Occipital lobe (tissue), 2 donors: Measurements from ENCODE around the gene PRDM1. TPM values are rescaled to one million over a fixed set of nuclear protein-coding genes. Genes with fewer than 3 reads are reported as not detected.

Experiments
- DNase-seq: peaks from one replicate; lab custom pipeline; 2025; lab: John Stamatoyannopoulos, UW
- total RNA-seq: library from RNA; depleted of rRNA; stranded (reverse); fragments of >200 nt; gene quantifications from one replicate; pipeline ENCODE4 v1.2.3, GENCODE V29; 2014

PRDM1 gene
- 1.4 TPM for total RNA-seq

DNA sequence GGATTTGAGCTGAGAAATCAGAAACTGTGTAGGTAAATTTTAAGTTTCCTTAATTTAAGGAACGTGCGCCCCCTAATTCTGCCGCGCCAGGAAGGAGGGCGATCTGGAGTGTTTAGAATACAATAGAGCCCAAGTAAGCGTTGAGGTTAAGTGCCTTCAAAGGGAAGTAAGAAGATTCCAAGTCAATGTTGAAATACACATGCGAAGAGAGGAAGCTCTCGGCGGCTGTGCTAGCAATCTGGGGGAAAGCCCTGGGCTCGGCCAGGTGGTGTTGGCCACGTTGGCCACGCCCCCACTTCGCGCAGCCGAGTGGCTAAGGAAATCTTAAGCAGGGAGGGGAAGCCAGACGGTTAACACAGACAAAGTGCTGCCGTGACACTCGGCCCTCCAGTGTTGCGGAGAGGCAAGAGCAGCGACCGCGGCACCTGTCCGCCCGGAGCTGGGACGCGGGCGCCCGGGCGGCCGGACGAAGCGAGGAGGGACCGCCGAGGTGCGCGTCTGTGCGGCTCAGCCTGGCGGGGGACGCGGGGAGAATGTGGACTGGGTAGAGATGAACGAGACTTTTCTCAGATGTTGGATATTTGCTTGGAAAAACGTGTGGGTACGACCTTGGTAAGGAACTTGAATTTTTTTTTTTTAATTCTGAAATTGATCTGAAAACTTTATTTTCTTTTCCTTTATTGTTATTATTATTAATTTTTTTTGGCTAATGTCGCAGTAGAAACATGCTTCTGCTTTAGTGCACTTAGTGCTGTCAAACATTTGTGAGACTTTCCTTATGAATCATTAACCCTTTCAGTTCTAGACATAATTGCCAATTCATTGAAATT lies at the start of gene PRDM1:
Gene PRDM1 (plus strand): TSS at position 353 of the 830 bp plus-strand sequence. CDS start 218 bp downstream, at position 571.
- peak; percentile 28 for DNase-seq

DNA sequence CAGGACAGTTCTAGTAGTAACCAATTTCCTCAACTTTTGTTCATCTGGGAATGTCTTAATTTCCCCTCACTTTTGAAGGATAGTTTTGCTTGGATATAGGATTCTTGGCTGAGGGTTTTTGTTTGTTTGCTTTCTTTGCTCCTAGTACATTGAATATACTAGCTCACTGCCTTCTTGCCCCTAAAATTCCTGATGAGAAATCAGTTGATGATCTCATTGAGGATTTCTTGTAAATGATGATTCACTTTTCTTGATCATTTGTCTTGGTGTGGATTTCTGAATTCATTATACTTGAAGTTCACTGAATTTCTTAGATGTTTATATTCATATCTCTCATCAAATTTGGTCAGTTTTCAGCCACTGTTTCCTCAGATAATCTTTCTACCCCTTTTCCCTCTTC lies 49.1 kb upstream of the PRDM1 start:
- DNase-seq, result no peak

DNA sequence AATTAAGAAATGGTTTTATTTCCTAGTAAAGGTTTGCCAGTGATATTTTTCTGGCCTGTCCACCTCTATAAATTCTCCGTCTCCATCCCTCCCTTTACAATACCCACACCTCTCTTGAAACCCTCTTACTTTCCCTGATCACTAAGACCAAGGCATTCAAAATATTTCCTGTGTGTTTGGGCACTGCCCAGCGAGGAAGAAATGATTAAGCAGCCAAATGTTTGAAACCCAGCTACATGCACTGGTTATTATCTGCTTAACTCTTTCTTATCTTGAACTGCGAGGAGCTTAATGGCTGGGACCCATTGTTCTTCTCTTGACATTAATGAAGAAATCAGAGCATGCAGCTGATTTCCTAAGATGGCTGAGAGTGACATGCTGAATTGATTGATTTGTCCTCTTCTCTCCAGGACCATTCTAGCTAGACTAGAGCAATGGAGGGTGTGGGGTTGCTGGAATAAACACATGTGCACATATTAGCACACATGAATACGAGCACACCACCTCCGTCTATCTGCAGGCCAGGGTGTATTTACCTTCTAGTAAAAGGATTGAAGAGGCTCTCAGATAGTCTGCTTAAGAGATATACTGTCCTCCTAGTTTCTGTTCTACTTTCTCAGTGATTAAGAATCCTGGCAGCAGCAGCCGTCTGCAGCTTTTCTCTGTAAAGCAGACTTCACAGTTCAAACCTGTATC lies 46.1 kb upstream of the PRDM1 start:
- DNase-seq, result no peak

DNA sequence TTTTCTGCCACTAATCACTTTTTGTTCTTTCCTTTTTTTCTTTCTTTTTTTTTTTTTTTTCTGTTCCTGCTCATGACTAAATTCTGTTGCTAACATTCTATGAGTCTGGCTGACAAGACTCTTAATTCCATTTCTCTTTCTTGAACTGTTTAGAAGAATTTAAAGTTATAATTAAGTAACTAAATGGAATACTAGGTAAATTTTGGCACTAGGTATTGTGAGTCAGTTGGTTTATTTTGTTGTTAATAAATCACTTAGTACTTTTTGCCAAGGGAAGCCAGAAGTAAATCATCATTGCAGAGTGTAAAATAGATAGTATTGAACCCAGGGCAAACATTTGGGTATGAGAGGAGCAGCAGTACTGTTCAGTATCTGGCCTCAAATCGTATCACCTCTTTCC lies 42.0 kb upstream of the PRDM1 start:
- no peak for DNase-seq

DNA sequence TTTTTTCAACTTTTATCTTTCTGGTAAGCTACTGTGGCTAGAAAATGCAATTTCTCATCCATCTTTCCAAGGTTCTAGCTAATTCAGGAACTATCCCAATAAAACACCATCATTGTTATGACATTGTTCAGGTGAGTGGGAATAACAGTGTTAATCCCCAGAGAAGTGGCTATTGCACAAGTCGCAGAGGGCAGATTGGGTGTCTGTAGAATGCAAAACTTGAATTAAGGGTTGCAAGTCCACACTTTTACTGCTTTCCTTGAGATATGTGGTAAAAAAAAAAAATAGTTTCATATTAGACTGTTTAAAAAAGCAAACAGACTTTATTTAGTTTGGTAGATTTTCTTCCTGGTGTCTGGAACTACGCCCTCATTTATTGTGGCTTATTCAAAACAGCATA lies 41.1 kb upstream of the PRDM1 start:
- no peak for DNase-seq

DNA sequence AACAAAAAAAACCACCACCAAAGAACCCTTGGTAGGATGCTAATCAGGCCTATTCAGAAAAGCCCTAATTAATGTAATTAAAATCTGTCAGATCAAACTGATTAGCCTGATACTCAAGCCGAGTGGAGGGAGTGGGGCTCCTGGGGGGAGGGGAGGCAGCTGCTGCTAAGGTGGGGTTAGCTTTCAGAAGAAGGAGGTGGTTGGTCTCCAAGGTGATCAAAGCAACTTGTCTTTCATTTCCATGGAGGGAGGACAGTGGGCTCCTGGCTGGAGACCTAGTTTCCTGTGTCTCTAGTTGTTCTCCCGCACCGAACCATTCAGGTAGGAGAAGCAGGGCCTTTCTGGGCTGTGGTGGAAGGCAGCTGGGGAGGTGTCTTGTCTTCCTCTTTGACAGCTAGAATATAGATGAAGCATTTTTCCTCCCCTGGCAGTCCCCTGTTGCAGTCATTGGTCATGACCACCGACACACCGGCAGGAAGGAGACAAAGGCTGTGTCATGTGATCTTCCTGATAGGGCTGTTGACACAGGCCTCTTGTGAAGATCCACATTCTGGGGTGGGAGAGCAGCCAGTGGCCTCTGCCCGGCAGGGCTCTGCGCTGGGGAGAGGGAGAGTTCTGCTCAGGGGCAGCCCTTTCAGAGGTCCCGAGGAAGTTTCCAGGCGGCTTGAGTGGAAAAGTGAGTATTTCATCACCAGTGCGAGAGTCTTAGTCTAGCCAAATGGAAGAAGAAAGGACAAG lies 39.9 kb upstream of the PRDM1 start:
- DNase-seq, result no peak

DNA sequence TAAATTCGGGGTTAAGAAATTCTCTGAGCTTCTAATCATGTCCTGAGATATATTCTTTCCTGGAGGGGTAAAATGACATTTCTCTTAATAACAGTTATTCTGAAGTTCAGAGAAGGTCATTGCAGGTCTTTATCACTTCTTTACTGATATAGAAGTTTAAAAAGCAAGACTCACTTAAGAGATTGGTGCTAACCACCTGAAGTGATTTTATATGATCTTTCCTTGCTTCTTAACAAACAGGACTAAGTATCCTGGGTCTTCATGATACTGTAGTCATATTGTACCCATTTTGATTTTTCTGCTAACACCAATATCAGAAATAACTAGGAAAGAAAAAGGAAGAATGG lies 39.3 kb upstream of the PRDM1 start:
- DNase-seq, result no peak

DNA sequence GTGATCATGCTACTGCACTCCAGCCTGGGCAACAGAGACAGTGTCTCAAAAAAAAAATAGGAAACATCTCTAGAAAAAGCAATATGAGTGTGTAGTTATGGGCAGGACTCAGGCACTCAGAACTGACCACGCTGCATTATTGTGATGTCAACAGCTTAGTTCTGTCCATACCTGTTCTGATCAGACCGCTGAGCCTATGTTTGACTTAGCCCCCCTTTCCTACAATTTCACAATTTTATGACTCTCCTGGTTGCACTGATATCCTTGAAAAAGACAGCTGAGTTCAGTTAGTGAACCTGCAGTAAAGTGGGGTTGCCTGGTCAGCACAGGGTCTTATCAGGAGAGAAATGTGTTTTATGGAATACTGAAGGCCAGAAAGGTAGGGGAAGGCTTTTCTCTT lies 37.8 kb upstream of the PRDM1 start:
- no peak for DNase-seq

DNA sequence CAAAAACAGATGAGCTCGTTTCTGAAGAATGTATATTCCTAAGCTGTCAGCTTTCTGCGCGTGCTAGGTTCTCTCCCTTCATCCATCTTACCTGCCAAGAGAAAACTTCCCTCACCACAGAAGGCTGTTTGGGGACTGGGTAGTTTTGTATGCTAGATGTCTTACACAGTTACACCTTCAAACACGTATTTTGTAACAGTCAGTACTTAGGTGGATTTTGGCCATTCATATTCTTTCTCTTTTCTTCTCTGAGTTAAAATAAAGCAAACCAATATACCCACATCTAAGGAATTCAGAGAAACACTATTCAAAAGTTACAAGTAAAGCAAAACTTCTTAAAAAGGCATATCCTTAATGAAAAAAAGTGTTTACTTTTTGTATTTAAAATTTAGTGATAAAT lies 35.6 kb upstream of the PRDM1 start:
- DNase-seq, result no peak

DNA sequence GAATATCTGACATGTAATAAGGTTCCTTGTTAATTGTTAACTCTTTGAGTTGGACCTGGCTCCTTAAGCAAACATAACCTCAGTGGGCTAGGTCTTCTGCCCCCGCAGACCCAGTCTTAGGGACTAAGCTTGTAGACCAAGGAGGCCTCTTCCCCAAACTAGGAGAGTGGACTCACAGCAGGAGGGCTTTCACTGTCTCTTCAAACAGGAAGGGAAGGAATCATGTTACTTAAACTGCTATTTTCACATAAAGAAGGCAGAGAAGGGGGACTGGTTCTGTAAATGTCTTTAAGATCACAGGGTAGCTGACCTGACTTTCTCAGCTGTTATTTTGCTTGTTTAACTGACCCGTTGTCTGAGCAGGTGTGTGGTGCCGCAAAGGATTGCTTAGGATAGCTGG lies 34.9 kb upstream of the PRDM1 start:
- DNase-seq, result no peak

DNA sequence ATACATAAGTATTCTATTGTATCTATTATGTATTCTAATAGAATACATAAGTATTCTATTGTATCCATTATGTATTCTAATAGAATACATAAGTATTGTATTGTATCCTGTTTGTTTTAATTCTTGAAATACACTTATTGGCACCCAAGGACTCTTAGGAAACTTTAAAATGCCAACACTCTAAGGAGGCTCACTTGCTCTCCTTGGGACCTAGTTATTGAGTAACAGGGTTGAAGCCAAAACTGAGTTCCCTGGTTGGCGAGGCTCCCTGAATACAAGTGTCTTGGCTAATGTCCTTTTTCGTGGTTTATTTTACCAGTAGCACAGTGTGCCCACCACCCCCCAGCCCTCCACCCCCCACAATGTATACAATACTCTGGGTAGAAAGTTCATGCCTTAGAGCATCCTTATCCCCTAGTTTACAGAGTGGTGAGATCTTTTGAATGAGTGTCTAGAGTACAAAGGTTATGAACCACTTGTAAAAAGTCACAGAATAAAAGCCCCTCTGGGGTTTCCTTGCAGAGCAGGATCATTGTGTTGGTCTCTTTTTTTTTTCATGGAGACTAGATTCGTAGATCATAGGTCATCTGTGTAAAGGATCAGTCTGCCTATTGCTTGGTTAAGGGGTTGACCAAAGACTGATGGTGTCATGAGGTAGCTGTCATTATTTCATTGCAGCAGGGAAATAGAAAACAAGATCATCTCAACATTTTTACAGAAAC lies 32.5 kb upstream of the PRDM1 start:
- no peak for DNase-seq

DNA sequence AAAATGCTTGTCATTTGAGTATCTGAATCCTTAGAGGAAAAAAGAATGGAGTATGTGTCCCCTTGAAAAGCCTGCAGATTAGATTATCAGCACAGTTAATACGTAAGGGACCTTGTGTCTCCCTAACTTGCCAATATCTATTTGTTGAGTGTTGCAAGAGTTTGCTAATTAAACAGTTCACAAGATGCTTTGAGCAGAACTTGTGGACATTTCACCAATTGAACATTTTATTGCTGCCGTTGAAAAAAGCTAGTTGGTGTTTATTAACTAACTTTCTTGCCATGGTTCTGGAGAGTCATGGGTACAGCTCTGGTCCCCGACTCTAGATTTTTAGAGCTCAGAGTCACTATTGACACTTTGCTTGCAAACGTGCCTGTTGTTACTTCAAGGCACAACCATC lies 30.6 kb upstream of the PRDM1 start:
- DNase-seq, result no peak

DNA sequence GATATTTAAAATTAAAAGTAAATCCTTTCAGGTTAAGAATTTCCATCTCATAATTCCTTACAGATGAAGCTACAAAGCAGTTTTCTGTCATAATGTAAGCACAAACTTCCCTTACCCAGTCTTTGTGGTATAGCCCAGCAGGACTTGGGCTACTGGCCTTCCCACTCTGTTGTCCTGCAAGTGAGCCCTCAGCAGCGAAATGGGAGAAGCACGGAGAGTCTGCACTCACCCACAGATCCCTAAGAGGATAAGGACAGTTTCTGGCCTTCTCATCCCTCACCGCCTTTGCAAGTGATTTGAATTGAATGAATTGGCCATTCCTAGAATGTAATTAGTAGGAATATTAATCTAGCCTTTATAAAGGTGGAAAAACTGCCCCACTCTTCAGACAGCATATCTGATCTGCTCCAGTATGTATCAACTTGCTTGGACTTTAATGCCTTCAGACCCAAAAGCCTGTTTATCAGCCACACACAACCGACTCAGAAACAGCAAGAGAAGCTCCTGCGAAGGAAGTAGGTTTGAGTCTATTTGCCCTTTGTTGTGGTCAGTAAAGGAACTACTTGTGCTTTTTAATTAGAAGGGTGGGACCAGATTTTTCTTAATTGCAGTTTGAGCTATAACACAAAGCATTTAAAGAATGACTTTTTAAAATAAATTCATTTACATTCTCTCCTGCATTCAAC lies 29.9 kb upstream of the PRDM1 start:
- no peak for DNase-seq

DNA sequence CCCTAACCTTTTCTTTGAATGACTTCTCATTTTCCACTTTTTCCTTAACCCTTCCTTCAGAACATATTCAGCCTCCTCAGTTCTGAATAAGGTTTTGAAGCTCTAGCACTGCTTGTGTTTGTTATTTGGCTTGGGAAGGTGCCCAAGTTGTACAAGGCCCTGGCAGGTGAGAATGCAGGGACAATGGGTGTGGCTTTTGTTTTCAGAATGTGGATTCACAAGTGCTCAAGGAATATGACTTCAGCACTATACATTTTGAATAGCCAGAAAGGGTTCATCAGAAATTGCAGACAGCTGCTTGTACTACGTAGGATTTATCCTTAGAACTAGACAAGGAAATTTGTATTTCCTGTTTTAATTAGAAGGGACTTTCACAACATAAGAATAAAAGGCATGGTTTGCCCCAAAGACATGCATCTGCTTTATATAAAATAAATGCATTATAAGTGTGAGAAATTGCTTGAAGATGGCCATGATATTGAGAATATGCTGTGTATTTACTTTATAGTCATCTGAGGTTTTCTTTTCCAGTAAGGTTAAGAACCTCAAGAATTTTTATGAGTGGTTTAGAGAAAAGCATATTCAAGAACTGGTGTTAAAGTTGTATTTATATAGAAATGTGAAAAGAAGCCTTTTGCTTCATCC lies 29.3 kb upstream of the PRDM1 start:
- no peak for DNase-seq

DNA sequence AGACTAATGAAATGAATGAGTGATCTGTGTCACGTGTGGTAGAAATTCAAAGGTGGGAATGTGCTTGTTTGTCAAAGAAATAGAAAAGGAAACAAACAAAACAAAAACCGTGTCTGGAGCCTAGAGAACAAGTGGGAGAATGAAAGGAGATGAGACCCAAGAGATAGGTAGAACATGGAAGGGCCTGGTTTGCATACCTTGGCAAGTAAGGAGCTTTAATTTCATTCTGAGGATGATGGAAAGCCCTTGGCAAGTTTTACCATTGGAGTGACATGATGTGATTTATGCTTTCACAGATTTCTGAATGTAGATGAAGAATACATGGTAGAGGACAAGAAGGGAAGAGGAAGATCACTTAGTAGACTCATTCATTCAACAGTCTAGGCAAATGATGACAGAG lies 26.8 kb upstream of the PRDM1 start:
- no peak for DNase-seq

DNA sequence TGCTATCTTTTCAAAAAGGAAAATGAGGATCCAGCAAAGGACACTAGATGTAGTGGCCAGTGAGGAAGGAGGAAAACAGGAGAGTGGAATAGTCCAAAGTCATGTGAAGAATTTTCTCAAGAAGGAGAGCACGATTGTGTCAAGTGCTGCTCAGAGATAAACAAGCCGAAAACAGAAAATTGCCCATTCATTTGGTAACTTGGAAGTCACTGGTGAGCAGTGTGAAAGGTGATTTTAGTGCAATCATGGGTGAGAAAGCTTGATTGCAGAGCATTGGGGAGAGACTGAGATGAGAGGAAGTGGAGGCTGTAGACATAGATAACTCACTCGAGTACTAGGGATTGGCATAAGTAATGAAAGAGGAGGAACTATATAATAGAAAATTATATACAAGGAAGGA lies 26.0 kb upstream of the PRDM1 start:
- no peak for DNase-seq

DNA sequence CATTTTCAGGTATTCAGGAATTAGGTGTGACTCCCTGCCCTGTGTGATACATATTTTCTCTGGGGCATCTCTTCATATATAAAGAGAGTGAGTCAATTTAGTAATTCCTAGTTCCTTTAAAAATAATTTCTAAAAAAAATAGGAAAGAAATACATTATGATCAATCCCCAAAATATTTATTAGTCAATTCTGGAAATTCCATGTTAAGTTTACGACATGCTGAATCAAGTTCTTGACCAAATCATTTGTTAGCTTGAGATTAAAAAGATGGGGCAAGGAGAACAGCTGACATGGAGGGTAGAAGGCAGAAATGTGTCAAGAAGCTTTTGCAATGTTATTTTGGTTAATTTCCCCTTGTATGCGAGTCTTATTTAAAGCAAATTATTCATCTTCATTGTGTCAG lies 22.7 kb upstream of the PRDM1 start:
- DNase-seq, result no peak

DNA sequence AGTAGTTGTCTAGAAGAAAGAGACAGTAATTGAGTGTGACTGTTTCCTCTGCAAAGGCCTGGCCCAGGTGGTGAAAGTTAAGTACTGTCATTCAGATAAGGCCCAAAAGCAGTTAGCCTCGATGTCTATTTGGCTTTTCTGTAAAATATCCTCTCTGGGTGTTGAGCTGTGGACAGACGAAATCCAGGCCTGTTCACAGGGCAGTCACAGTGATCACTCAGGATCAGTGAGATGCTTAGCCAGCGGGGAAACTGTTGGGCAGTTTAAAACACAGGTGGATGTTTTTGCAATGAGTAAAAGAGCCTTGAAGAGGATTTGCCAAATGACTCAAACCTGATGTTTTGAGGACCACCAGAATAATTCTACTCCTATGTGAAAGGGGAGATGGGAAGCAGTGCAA lies 22.0 kb upstream of the PRDM1 start:
- DNase-seq, result no peak

DNA sequence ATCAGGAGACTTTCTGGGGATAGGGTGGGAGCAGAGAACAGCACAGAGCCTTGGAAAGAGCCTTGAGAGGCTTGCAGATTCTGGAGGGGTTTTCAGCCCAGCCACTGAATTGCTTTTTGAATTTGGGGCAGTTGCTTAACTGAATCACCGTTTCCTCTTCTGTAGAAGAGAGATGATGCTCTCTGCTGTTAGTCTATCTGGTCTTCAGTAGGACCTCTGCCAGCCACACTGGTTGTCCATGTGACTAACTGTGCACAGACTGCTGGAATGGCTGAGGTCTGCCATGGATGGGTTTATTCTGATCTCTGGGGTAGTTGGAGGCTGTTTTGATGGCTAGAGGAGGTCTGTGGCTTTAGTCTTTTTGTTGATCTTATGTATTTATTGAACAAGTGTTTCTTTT lies 21.4 kb upstream of the PRDM1 start:
- DNase-seq, result no peak

DNA sequence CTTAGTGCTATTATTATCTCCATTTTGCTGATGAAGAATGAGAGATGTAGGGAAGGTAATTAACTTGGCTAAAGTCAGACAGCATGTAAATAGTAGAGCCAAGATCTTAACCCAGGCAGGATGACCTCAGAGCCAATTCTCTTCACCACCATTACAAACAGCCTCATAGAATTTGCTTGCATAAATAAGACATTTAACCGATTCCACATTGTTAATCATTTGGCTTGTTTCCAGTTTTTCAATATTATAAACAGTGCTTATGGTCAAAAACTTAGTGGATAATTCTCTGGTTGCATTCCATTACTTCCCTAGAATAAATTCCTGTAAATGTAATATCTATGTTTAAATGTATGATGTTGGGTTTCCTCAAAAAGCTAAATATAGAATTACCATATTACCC lies 19.1 kb upstream of the PRDM1 start:
- no peak for DNase-seq

DNA sequence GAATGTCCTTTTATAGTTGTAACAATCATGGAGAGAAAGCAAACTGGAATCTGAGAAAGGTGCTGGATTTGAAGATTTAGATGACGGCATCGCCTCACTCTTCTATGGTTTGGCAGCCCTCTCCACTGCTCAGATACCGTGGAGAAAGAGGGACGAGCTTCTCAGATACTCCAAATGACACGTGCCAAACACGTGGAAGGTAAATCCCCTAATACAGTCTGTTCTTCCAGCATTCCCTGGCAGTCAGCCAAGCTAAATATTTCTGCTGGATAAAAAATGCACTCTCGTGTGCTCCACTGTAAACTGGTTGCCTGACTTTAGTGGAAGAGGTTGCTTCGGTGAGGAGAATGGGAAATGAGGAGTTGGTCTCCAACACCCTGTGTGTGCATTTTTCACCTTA lies 16.7 kb upstream of the PRDM1 start:
- DNase-seq, result no peak
